Stimulated activated naive CD8-positive, alpha-beta T cell treated with anti-CD3 and anti-CD28 coated beads, Interleukin-15, Interleukin-2, amounts not matched to agents 100 U/mL and 50 U/mL, for 24 hours (primary cell): Measurements from ENCODE around the gene TBCB.
A peak's percentile ranks its signal among the peaks of the same experiment; 100 is the strongest.
"Not testable (repeated sequence)": the region's sequence is repeated elsewhere in the genome, so short reads cannot be mapped to it uniquely, and the experiment has no call there.

ENCODE experiments used
- ATAC-seq: fragments of 150-1000 bp; cut with Tn5 transposase; one replicate; pipeline ENCODE4 v1.10.0; 2021
- DNase-seq: peaks from one replicate; pipeline ENCODE4 v3.0.0; 2021

The TBCB gene

GRCh38 chr19:36101550-36102327 is 13.5 kb upstream of the TBCB start:
- no peak for ATAC-seq

GRCh38 chr19:36103040-36103626 is 12.1 kb upstream of the TBCB start:
- ATAC-seq = no peak
- no peak for DNase-seq

More at GRCh38 chr19:36101550-36102327, 13.5 kb upstream of the TBCB start:
- no peak for DNase-seq

- ATAC-seq = no peak
- no peak for DNase-seq
Observed at GRCh38 chr19:36103842-36104552, 11.3 kb upstream of the TBCB start.

- DNase-seq = no peak
- ATAC-seq = no peak
Observed at GRCh38 chr19:36106441-36106840, 8.8 kb upstream of the TBCB start.

- no peak for ATAC-seq
Observed at GRCh38 chr19:36106991-36107390, 8.3 kb upstream of the TBCB start.

GRCh38 chr19:36108684-36109083 is 6.6 kb upstream of the TBCB start:
- ATAC-seq = no peak

More at GRCh38 chr19:36106991-36107390, 8.3 kb upstream of the TBCB start:
- no peak for DNase-seq

GRCh38 chr19:36110487-36111199 is 4.6 kb upstream of the TBCB start, which contains the start of gene OVOL3:
TSS of gene OVOL3 (plus strand) at chr19:36111143. CDS start at chr19:36111203, 60 bp downstream.
- ATAC-seq (no peak), DNase-seq (no peak)

More at GRCh38 chr19:36108684-36109083, 6.6 kb upstream of the TBCB start:
- DNase-seq = no peak

GRCh38 chr19:36111200-36111539 is 4.1 kb upstream of the TBCB start:
- no peak for DNase-seq
- ATAC-seq = no peak

GRCh38 chr19:36112678-36113077 is 2.6 kb upstream of the TBCB start:
- ATAC-seq (no peak), DNase-seq (no peak)

GRCh38 chr19:36113425-36113824 is 1.8 kb upstream of the TBCB start:
- no peak for ATAC-seq

GRCh38 chr19:36113894-36114720 is 1.2 kb upstream of the TBCB start:
- ATAC-seq = no peak
- peak; percentile 25 for DNase-seq

More at GRCh38 chr19:36113425-36113824, 1.8 kb upstream of the TBCB start:
- no peak for DNase-seq

GRCh38 chr19:36114721-36115452 is 381 bp upstream of the TBCB start, which contains the start of gene POLR2I:
TSS of gene POLR2I (minus strand) at chr19:36114875. CDS start at chr19:36114856, 19 bp downstream.
- DNase-seq (peak; percentile 99), ATAC-seq (peak; percentile 95)

GRCh38 chr19:36116344-36116637 is 1.0 kb downstream of the TBCB start:
- DNase-seq (no peak), ATAC-seq (no peak)

GRCh38 chr19:36120092-36120983 is 5.1 kb downstream of the TBCB start:
- ATAC-seq (no peak), DNase-seq (no peak)

- ATAC-seq (no peak), DNase-seq (no peak)
Observed at GRCh38 chr19:36120984-36121358, 5.7 kb downstream of the TBCB start.

GRCh38 chr19:36121486-36122124 is 6.3 kb downstream of the TBCB start:
- DNase-seq (no peak), ATAC-seq (no peak)

GRCh38 chr19:36125557-36125956 is 10.3 kb downstream of the TBCB start:
- ATAC-seq (no peak), DNase-seq (peak; percentile 29)

- DNase-seq (no peak), ATAC-seq (no peak)
Observed at GRCh38 chr19:36128392-36128736, 13.1 kb downstream of the TBCB start.

GRCh38 chr19:36131221-36131620 is 16.0 kb downstream of the TBCB start:
- ATAC-seq, DNase-seq: not testable (repeated sequence)
